ELF-1 (cell line): ENCODE results near the gene FGFR3.

Source experiments
- DNase-seq: peaks from one replicate; pipeline ENCODE4 v3.0.0-alpha.2; 2016; ENCODE audit warnings: low read depth, low spot score

The FGFR3 gene

DNA sequence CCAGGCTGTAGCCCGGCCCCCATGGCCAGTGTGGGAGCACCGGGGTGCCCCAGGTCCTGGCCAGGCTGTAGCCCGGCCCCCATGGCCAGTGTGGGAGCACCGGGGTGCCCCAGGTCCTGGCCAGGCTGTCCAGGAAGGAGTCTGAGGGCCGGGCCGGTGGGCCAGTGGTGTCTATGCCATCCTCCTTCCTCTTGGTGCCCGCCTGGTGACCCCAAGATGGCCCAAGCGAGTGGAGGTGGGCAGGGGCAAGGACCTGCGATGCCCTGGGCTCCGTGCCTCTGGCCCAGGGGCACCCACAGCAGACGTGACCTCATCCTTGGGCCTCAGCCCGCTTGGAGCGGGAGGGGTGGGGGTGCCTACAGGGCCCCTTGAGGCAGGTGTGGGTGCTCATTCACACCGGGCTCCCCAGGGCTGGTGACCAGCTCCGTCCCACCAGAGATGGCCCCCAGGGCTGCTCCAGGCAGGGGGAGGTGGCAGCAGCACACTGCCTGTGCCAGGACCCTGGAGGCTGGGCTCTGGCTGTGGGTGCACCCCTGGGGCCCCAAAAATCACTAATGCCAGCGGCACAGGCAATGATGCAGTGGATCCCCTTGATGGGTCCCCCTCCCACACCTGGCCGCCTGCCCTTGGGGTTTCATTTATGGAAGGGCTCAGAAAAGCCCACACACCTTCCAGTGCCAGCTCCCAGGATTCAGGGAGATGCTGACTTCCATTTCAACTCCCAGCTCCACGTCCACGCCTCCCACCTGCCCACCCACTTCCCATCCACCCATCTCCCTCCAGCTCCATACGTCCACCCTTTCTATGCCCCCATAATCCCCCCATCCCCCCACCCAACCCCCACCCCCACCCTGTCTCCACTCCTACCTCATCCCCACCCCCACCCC lies 36.0 kb upstream of the FGFR3 start:
- DNase-seq, result no peak

DNA sequence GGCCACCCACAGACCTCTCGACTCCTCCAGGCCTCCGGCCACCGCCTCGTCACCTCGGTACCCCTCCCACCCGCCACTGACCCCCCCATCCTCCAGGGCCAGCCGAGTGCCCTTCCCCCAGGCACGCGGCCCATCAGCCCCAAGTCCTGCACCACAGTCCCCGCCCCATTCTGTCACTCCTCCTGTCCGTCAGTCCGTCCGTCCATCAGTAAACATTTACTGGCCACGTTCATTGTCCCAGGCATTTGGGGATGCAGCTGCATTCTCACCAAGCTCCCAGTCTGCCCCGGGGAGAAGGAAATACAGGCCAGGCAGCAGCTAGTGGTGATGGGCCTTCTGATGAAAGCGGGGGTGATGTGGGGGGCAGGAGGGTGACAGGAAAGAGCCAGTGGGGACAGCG lies 35.3 kb upstream of the FGFR3 start:
- DNase-seq, result no peak

DNA sequence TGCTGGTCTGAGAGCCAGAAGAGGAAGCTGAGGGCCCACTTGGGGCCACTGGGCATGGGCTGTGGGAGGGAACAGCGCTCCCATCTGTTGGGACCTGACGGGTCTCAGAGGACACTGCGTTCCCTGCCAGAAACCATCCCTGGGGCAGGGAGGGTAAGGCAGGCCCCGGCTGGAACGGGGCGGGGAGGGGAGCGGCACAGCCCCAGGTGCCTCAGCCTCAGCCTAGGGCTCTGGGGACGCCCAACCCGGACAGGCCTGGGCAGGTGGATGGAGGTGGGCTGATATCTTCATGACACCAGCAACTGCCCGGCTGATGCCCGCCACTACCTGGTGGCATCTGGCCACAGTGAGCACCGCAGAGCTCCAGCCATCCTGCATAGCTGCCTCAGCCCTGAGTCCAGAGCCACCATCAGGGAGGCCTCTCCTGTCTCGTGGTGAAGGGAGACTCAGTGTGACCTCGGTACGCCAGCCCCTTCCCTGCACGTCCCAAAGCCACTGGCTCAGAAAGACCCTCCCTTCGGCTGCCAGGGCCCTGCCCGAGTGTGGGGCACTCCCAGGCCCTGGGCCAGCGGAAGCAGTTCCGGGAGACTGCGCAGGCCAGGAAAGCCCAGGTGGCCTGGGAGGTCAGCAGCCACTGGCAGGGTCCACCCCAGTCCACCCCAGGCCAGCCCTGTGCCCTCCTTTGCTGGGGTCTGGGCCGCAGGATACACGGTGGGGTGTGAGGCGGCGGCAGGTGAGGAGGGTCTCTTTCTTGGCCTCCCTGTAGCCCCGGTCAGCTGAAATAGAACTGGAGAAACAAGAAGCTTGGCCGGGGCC lies 34.6 kb upstream of the FGFR3 start:
- DNase-seq, result no peak

DNA sequence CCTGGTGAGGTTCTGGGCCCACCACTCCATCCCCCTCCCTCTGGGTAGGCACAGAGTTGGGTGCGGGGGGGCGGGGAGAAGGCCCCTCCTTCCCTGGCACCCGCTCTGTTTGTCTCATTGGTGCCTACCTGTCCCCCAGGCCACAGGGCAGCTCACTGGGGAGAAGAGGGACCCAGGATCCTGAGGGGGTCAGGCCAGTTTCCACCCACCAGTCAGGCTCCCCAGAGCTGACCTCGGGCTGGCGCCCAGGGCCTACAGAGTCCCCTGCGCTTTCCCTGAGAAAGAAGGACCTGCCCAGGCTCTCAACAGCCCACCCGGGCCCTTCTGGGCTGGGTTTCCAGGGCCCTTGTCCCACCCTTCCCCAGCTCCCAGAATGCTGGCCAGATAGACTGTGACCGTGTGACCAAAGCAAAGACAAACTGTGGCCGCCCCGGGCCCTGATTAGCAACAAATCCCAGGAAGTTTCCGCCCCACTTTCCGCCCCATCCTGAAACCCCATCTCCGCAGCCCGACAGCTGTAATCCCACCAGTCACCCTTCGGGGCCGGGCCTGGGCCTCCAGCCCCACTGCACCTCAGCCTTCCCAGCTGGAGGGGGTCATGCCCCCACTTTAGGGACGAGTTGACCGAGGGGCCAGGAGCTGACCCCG lies 33.8 kb upstream of the FGFR3 start:
- DNase-seq, result no peak

DNA sequence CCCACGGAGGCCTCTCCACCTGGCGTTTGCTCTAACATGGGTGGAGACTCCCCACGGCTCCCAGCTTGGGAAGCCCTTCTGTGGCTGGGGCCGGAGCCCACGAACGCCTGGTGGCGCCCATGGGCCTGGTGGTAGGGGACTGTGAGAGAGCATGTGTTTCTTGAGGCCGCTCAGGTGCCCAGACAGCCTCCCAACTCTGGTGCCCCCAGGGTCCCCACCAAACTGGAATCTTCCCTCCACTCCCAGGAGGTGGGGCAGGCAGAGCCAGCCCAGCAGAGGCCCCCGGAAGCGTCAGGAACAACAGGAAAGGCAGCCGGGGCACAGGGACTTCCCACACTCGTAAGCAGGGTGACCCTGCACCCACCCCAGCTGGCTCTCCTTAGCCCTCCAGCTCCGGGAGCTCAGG lies 33.3 kb upstream of the FGFR3 start:
- no peak for DNase-seq

DNA sequence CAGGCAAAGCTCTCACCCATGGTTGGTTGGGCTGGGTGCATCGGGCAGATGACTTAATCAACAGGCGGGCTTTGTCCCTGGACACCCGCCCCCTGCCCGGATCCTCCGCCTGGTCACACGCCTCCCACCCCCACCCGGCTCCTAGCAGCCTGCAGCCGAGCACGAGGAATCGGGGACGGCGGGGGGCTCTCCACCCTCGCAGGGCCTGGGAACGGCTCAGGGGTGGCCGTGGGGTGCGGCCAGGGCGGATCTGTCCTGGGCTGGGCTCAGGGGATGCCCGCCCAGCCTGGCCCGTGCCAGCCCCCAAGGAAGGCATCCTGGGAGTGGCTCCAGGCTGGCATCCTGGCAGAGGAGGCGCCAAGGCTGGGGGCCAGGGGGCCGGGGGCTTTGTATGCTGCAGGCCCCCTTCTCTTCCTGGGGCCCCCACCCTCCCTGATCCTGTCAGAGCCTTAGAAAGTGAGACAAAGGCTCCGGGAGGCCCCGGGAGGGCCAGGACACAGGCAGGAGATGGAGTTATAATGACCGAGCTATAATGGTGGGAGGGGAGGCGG lies 32.5 kb upstream of the FGFR3 start:
- DNase-seq, result no peak

DNA sequence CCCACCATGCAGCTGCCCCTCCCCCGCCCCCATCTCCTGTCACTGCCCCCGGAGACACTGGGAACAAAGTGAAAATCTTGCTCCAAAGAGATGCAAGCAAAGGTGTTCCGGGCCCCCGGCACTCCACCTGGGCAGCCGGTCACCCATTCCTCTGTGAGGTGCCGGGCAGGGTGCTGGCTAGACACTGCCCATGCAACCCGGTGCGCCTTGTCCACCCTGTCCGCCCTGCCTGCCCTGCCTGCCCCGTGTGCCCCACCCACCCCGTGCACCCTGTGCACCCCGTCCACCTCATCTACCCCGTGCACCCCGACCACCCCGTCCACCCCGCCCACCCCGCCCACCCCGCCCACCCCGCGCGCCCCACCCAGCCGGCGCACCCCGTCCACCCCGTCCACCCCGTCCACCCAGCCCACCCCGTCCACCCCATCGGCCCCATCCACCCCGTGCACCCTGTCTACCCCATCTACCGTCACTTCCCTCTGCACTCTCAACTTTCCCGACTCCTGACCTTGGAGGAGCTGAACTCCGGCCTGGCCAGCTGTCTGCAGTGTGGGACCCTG lies 31.9 kb upstream of the FGFR3 start:
- DNase-seq, result no peak

DNA sequence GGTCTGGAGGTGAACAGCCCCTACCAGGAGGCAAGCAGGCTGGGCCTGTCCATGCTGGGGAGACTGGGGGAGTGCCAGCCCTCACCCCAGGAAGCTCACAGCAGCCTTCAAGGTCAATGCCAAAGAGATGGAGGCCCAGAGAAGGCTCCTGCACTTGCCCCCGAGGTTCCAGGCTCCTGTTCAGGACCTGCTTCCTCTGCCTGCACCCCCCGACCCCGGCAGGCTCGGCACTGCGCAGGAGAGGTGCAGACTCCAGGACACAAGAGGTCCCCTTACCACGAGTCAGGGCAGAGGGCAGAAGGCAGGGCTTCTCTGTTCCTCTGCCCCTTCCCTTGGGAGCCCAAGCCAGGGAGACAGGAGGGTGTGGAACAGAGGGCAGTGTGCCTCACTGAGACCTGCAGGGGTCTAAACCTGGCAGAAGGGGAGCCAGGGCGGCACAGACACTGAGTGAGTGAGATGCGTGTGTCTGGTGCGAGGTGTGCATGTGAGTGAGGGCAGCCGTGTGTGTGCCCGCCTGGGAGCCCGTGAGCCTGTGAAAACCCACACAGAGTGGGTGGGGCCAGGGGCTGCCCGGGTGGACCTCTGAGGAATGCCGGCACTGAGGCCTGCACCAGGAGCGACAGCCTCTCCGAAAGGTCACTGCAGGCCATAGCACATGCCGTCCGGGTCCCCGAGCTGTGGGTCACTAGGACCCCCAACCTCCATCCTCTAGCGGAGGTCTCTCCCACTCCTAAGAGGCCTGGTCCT lies 30.7 kb upstream of the FGFR3 start:
- no peak for DNase-seq

DNA sequence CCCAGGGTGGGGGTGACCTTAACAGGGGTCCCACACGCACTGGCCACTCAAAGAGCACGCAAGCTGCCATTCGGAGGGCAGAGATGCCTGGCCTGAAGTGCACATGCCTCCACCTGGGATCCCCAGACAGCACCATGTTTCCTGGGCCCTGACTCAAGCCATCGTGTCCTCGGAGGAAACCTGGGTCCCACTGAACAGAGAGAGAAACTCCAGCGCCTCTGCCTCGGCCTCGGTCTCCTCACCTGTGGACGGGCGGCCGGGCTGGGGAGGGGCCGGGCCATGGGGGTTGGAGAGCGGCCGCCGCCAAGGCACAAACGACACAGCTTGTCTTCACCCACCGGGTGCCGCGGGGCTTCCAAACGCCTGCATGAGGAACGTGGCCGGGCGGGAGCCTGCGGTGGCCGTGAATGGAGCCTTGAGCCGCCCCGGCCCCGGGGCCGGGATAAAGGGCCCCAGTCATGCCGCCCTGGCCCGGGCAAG lies 30.0 kb upstream of the FGFR3 start:
- no peak for DNase-seq

DNA sequence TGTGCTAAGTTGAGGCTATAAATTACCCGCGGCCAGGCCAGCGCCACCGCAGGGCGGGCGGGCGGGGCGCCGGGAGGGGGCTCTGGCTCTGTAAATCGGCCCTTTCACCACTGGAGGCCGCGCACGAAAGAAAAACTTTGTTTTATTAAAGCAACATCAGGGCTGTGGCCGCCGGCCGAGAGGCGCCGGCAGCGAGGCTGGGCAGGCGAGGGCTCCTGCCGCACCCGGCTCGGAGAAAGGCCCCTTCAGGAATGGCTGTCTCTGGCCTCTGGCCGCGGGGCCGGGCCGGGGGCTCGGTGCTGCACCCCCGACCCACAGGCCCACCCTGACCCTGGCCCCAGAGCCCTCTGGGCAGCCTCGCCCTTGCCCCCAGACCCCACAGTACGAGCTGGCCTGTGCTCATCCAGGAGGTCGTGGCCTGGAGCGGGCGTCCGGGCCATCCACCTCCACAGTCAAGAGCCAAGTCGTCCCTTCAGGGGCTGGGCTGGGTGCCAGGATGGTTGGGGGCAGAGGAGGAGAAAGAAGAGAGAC lies 29.5 kb upstream of the FGFR3 start:
- no peak for DNase-seq

DNA sequence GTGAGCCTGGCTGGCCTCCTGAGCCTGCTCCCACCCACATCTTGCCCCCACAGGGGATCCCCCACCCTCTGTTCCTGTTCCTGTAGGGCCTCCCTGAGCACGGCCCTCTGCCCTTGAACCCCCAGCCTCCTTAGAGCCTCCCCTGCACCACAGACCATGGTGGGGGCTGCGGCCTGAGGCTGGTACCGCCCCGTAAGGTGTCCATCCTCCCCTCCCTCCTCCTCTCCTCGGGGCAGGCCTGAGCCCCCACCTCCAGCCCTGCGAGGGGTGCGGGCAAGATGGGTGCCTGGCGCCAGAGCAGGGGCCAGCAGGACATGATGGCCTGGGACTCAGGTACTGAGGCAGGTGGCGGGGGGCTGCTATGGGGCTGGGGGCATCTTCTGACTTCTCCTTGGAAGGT lies 28.4 kb upstream of the FGFR3 start:
- DNase-seq, result no peak

DNA sequence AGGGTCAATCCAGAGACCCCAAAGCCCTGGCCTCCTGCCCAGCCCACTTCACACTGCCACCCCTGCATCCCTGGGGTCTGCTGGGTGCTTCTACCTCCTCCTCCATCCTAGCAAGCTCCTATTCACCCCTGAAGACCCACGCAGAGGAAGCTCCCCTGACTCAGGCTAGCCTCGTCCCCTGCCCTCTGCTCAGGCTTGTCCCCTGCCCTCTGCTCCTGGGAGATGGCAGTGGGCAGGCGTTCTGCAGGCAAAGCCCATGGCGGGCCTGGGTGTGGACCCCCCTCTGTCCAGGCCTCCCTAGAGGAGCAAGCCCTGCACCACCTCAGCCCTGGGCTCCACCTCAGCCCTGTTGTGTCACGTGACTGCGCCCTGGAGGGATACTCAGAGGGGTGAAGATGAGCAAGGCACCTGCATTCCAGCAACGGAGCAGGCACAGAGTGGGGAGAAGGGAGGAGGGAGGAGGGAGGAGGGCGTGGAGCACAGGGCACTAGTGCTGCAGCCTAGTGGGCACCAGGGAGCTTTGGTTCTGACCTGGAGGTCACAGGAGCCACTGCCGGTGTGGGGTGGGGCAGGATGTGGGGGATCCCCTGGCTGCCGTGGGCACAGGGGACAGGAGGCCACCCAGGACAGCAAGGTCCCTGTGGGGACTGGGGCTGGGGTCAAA lies 27.6 kb upstream of the FGFR3 start:
- DNase-seq, result no peak

DNA sequence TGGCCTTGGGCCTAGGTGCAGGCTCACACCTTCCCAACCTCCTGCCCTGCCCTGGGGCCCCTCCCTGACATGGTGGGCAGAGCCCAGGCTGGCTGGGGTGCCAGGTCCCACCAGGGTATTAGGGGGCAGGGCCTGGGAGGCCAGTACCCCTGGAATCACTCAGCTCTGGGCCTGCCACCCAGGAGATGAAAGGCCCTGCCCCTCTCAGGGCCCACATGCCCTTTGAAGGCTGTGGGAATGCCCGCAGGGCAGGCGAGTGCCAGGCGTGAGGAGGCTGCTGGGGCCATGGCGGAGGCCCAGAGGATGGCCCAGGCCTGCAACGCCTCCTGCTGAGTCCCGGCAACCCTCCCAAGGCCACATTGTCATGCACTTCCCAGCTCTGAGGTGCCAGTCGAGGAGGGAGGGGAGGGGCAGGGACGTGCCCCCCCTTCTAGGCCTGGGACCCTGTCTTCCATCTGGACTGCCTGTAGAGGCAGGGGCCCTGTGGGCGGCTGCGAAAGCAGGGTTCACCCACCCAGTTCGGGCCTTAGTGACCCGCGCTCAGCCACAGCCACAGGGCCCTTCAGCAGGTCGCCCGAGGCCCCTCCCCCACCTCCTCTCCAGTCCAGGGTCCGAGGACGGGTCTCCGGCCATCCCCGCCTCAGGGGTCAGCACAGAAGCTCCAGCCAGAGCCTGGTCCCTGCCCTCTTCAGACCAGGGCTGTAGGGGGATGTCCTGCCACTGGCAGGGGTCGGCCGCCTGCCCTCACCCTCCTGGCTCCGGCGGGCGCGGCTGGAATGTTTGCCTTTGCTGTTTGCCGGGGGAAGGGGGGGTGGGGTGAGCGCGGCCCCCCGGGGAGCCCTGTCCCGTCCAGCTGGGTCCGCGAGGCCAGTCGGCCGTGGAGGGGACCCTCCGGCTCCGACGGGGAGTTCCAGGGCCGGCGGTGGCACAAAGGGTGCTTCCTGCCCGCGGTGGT lies 26.7 kb upstream of the FGFR3 start:
- peak; percentile 75 for DNase-seq

DNA sequence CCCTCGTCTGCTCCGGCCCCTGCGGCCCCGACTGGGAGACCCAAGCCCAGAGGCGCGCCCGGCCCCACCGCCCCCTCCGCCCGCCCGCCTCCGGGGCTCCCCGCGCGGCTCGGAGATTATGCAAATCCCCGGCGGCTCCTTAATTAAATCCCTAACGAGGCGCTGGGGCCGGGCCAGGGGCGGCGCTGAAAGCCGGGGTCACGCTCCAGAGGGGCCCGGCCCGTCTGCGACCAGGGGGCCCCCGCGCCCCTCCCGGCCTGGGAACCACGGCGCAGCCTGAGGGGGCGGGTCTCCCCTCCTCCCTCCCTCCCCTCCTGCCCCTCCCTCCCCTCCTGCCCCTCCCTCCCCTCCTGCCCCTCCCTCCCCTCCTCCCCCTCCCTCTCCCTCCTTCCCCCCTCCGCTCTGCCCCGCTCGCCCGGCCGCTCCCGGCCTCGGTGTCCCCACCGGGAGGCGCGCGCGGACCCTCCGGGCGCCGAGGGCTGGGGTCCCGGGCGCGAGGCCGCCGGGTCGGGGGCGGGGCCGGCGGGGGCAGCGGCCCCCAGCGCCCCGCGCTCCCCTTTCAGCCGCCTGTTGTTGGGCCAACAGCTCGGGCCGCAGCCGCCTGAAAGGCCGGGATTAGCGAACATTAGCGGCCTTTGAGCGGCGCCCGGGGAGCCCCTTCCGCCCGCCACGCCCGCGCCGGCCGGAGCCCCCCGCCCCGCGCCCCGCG lies 25.9 kb upstream of the FGFR3 start:
- no peak for DNase-seq

DNA sequence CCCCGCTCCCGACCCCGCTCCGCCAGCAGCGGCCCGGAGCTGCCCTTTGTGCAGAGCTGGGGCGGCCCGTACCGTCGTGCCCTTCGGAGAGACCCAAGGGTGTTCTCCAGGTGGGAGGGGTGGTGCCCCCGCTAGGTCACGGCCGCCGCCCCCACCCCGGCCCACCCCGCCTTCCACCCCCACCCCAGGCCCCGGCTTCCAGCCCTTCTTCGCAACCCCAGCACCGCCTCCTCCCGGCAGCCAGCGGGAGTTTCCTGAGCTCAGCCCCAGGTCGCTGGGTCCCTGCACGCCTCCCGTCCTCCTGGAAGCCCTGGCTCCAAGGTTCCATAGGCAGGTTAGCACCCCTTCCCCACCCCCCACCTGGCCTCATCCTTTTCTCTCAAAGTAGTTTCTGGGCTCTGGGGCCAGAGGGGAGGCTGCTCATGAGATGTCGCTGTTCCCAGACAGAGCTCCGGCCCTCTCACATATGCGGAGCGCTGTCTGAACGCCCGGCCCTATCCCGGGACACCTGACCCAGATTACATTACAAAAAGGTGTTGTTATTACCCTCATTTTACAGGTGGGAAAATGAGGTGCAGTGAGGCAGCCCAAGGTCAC lies 25.2 kb upstream of the FGFR3 start:
- peak; percentile 78 for DNase-seq

DNA sequence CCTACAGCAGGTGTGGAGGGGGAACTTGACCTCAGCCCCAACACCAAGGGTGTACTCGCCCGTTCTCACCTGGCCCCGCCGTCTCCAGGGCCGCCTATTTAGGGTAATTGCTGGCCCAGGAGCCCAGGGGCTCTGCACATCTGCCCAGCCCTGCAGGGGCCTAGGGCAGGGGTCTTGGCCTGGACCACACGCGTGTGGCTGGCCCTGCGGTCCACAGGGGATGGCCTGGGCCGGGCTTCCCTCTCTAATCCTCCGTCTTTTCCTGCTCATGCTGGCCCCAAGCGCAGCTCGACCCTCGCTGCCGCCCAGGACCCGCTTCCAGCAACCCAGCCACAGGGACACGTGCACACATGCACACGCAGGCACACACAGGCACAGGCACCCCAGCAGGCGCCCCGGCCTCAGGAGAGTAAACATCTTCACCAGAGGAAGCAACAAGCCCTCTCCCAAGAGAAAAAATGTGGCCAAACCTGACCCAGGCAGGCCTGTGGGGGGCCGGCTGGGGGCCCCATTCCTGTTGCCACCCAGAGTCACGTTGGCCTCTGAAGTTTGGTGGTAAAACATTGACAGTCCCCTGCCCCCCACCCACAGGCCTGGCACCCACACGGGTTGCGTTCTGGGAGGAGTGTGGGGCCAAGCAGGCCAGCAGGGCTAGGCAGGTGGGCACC lies 24.6 kb upstream of the FGFR3 start:
- DNase-seq, result peak; percentile 68

DNA sequence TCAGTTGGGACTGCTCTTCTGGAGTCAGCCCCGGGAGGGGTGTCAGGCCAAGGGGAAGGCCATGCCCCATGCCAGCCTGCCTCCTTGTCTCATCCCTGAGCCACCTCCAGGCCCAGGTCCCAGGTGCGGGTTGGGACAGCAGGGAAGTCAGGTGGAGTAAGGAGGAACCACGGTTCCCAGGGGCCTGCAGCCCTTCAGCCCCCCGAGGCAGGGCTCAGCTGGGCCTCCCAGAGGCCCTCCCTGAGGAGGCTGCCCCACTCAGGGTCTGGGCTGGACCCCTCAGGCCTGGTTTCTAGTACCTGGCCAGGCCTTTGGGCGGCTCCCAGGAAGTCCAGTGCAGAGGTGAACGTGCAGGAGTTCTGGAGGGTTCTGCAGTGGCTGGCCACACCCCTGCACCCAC lies 23.4 kb upstream of the FGFR3 start:
- DNase-seq, result no peak
